ENCODE measurements around the gene RABEPK.
"Not testable (repeated sequence)": the region's sequence is repeated elsewhere in the genome, so short reads cannot be mapped to it uniquely, and the experiment has no call there.

RABEPK gene

DNA sequence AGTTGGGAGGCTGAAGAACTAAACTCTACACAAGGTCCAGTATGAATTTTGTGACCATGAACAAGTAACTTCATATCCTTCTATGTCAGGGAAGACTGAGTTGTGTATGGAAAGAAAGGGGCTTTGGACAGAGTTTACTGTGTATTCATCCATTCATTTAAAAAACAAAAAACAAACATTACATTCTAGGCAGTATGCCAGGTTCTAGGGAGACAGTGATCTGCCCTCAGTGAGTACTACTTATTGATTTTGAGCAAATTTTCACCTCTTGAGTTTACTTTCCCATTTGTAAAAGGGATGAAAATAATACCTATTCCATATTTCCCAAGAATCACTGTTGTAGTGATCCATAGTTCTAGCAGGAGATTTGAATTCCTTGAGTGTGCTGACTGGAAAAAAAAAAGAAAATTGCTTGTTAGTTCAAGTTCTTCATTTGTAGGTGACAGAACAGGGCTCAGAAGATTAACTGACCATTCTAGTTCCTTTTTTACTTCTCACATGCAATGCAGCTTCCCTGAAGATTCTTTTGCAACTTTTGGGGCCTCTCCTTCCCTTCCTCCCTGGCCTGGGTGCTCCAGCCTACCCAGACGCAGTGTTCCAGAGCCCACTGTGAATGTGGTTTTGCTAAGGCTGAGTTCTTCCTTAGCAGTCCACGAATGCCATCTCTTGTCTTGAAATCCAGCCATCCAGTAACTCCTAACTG lies 58.6 kb downstream of the RABEPK start:
- DNase-seq (ENCODE audit: low read depth): no peak
- TF ChIP-seq, protein P1, sequence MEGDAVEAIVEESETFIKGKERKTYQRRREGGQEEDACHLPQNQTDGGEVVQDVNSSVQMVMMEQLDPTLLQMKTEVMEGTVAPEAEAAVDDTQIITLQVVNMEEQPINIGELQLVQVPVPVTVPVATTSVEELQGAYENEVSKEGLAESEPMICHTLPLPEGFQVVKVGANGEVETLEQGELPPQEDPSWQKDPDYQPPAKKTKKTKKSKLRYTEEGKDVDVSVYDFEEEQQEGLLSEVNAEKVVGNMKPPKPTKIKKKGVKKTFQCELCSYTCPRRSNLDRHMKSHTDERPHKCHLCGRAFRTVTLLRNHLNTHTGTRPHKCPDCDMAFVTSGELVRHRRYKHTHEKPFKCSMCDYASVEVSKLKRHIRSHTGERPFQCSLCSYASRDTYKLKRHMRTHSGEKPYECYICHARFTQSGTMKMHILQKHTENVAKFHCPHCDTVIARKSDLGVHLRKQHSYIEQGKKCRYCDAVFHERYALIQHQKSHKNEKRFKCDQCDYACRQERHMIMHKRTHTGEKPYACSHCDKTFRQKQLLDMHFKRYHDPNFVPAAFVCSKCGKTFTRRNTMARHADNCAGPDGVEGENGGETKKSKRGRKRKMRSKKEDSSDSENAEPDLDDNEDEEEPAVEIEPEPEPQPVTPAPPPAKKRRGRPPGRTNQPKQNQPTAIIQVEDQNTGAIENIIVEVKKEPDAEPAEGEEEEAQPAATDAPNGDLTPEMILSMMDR (conservative IDR thresholded peaks at IDR 0.05; ENCODE audit: low read length): no peak
- H3K4me3 ChIP-seq (ENCODE audit: low read length): no peak overlapping the region

DNA sequence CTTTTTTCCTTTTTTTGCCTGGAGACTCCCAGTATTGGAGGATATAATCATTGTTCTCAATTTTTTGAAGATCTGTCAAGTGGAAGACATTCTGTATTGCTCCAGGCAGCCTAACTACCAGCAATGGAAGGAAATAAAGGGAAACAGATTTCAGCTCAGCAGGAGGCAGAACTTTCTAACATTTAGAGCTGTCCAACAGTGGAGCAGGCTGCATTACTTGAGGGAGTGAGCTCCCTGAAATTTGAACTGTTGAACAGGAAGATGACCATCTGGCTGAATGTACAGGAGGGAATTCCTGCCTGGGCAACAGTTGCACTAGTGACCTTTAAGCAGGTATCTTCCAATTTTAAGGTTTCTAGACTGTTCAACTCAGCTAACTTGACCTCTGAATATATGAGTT lies 60.2 kb downstream of the RABEPK start:
- DNase-seq (ENCODE audit: low read depth): no peak
- H3K4me3 ChIP-seq (ENCODE audit: low read length): no peak overlapping the region
- TF ChIP-seq, protein P1 (conservative IDR thresholded peaks at IDR 0.05; ENCODE audit: low read length): no peak

DNA sequence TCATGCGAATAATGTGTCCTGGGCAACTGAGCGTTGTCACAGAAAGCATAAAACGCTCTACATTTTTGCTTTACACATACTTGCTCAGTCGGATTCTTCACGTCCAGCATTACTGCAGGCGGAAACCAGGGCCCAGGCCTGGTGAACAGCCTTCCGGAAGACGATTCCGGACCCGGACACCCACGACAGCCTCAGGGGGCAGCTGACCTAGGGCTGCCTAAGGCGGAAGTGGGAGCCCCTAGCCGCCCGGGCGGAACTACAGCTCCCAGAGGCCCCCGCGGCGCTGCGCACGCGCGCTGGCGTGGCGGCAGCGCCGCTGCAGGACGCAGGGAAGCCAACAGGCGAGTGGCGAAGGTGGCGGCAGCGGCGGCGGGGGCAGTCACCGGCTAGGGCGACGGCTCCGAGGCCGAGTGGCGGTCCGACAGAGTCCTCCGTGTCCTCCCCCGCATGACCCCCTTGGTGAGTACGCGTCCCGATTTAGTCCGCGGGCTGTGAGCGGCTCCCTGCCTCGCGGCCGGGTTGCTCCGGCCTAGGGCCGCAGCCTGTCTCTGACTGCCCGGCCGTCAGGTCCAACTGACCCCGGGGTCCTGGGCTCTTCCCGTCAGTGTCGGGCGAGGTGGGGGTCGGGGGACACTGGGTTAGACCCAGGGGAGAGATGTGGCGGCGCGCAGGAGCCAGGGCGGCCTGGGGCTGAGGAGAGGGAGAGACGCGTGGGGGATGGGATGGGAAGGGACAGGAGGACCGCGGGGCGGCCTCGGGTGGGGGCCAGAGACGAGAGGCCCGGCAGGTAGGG lies 61.4 kb downstream of the RABEPK start, which contains the start of gene GAPVD1:
Gene GAPVD1, plus strand, starts transcription at position 326 of the 793 bp plus-strand sequence. CDS start 37,096 bp downstream, outside the sequence.
- peak; percentile 90 for DNase-seq (ENCODE audit: low read depth)
- TF ChIP-seq, protein P1 (conservative IDR thresholded peaks at IDR 0.05; ENCODE audit: low read length): peak; percentile 28; the same call in 1 of the 2 replicates
- peak within 1 kb of the TSS; percentile 87 for H3K4me3 ChIP-seq (ENCODE audit: low read length)

DNA sequence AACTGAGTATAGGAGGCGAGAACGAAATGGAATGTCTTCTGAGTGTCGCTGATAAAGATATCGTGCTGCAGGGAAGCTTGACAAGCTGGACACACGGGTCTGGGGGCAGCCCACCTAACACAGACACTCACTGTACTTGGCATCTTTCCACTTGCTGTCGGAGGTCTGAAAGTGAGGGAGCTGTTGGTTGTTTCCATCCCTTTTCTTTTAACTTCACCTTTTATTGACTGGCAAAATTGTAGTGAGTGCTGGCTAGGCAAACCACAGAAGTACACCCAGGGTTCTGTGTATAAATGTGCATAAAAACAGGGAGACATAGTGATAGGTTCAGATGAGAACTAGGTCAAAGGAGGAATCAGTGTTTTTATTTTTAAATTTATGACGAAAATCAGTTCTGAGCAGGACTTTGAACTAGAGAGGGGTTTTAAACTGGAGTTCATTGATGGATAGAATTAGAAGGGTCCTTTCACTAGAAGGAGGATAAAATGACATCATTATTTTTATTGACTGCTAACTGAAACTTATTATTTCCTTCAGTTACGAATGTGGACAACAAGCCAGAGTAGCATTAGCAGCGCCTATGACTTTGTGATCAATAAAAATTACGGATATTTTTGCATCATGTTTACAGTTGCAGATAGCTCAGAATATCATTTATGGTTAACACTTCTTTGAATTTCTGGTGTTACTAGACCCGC lies 62.1 kb downstream of the RABEPK start:
- peak overlapping the region; percentile 87 for H3K4me3 ChIP-seq (ENCODE audit: low read length)
- TF ChIP-seq, protein P1 (conservative IDR thresholded peaks at IDR 0.05; ENCODE audit: low read length): no peak
- no peak for DNase-seq (ENCODE audit: low read depth)

- DNase-seq (ENCODE audit: low read depth); H3K4me3 ChIP-seq (ENCODE audit: low read length): not testable (repeated sequence)
These were observed 63.7 kb downstream of the RABEPK start for GRCh38 chr9:125264068-125264467.

DNA sequence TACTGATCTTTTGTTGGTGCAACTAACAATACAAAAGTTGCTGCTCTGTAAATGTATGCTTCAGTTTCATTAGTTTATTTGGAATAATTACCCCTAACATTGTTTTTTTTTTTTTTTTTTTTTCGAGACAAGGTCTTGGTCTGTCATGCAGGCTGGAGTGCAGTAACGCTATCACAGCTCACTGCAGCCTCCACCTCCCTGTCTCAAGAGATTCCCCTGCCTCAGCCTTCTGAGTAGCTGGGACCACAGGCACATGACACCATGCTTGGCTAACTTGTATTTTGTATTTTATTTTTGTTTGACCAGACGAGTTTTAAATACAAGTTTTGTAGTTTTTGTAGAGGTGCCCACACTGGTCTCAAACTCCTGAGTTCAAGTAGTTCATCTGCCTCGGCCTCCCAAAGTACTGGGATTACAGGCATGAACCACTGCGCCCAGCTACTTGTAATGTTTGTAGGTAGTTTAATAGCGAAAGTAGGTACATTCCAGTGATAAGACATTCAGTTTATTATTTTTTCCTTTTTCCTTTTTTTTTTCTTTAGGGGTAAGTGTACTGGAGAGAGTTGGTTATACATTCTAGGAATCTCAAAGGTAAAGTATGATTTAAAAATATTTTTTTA lies 68.2 kb downstream of the RABEPK start:
- no peak for DNase-seq (ENCODE audit: low read depth)
- TF ChIP-seq, protein P1 (conservative IDR thresholded peaks at IDR 0.05; ENCODE audit: low read length): no peak
- H3K4me3 ChIP-seq (ENCODE audit: low read length): no peak overlapping the region

GRCh38 chr9:125269014-125269397 lies 68.7 kb downstream of the RABEPK start:
- TF ChIP-seq, protein P1 (conservative IDR thresholded peaks at IDR 0.05; ENCODE audit: low read length): no peak
- DNase-seq (ENCODE audit: low read depth): no peak
- no peak overlapping the region for H3K4me3 ChIP-seq (ENCODE audit: low read length)

Data from AG10803 (cell line).